ENCODE results near the gene RP9. TPM values are rescaled to one million over a fixed set of nuclear protein-coding genes. Genes with fewer than 3 reads are reported as not detected.

The RP9 gene
- total and polyA plus RNA-seq, 9 of the 15 experiments (the other 6 are each of a cell fraction or from before 2014, with no cell fraction given): 10.7 to 44.8 (median 33.4) TPM

GRCh38 chr7:33128631-33128989 is 19.4 kb upstream of the RP9 start:
- no peak for DNase-seq (ENCODE audit: extremely low read depth in 1 of 4, low spot score in 3 of 4)
- in situ Hi-C loops (cut with MboI): no loop called here
- intact Hi-C loops (cut with micrococcal nuclease): no loop called here
- CTCF ChIA-PET (ENCODE audit: low intra/inter-chr PET ratio): no interaction called here
- WGBS (ENCODE audit: insufficient coverage, low coverage, missing lambda C conversion rate): 0% methylated on average over 3 of the region's 3 CpGs
- no peak for FAIRE-seq
- Histone ChIP-seq H3K36me3 (ENCODE audit: control insufficient read depth, insufficient read depth, low read length) (no peaks in the 10 kb centered on the region), H3K4me2 (ENCODE audit: insufficient read depth, low read length) (peak overlapping the region; percentile 87), H3K79me2 (ENCODE audit: control insufficient read depth, insufficient read depth, low read length) (no peaks in the 10 kb centered on the region), H3K9me1 (ENCODE audit: control insufficient read depth, insufficient read depth, low read length) (no peaks in the 10 kb centered on the region), H3K4me3 (peak overlapping the region; percentile 60), H3K9ac (ENCODE audit: insufficient read depth in 1 of 2, low read depth in 2 of 2, low read length in 2 of 2) (peak overlapping the region; percentile 77 to 94), H4K20me1 (replicated peaks; ENCODE audit: control insufficient read depth, insufficient read depth, low read length) (no peaks in the 10 kb centered on the region), H3K27ac (ENCODE audit: extremely low read depth, low read depth, low read length) (peak overlapping the region; percentile 79), H3K4me1 (replicated peaks in 1 of 2; ENCODE audit: control insufficient read depth in 2 of 2, insufficient read depth in 2 of 2, low read length in 2 of 2) (peaks cover 4 to 6% of the 10 kb centered on the region in 2 experiments; a peak in 3 of 5 replicates), H2AFZ (ENCODE audit: low read depth, low read length) (peak overlapping the region; percentile 95), H3K9me3 (replicated peaks; ENCODE audit: control insufficient read depth, insufficient read depth, low read depth, low read length) (no peaks in the 10 kb centered on the region), H3K27me3 (ENCODE audit: control insufficient read depth in 2 of 2, insufficient read depth in 2 of 2, low read length in 2 of 2) (no peaks in the 10 kb centered on the region)
- BruUV-seq (replicated peaks): TSS peak; percentile 90
- POLR2A ChIA-PET: no interaction called here
- no peak for ATAC-seq
- TF ChIP-seq BRD9 (IDR thresholded peaks at IDR 0.05; ENCODE audit: low read depth, partially characterized antibody) (peak; percentile 67), ARNT (IDR thresholded peaks at IDR 0.05) (no peak), ATF6 (CRISPR knock-in tag; IDR thresholded peaks at IDR 0.05) (no peak), CHD4 (IDR thresholded peaks at IDR 0.05; ENCODE audit: insufficient read depth, insufficient replicate concordance, low read depth, low read length, poor library complexity, severe bottlenecking) (no peak), HINFP (tag; conservative IDR thresholded peaks at IDR 0.05; ENCODE audit: low read depth) (no peak), ARID1B (IDR thresholded peaks at IDR 0.05) (0 out of 2 replicates have a peak, but pooled peaks have one; percentile 6), DPF2 (IDR thresholded peaks at IDR 0.05) (0 out of 2 replicates have a peak, but pooled peaks have one; percentile 44), ZNF77 (CRISPR knock-in tag; IDR thresholded peaks at IDR 0.05) (no peak), ZBTB40 (IDR thresholded peaks at IDR 0.05) (peak; percentile 45; the same call in 1 of the 2 replicates), ZBTB40 (CRISPR knock-in tag; IDR thresholded peaks at IDR 0.05) (no peak)
